OCI-LY1 (cell line): ENCODE results near the gene SLC27A1.

Source experiments
- H2AFZ ChIP-seq: fragments of 200-600 bp; sonication (generic), shearing (Covaris generic); 2 replicates; pipeline ENCODE4 v1.6.0; 2014; ENCODE audit warnings: antibody characterized with exemption, mild to moderate bottlenecking, low read length
- H3F3A ChIP-seq: fragments of 200-600 bp; sonication (generic), shearing (Covaris generic); 2 replicates; pipeline ENCODE4 v1.6.0; 2014; ENCODE audit warnings: mild to moderate bottlenecking, antibody characterized with exemption, low read length, moderate library complexity; ENCODE audit not compliant: insufficient read depth
- H3K27ac ChIP-seq: fragments of 200-600 bp; sonication (generic); 2 replicates; pipeline ENCODE4 v1.5.1; 2014; ENCODE audit warnings: low read length, mixed run types, mild to moderate bottlenecking, low read depth; ENCODE audit not compliant: poor library complexity, severe bottlenecking
- H3K27me3 ChIP-seq: fragments of 200-600 bp; sonication (generic); 2 replicates; pipeline ENCODE4 v1.6.0; 2014; ENCODE audit warnings: antibody characterized with exemption, mild to moderate bottlenecking, low read length, moderate library complexity; ENCODE audit not compliant: insufficient read depth
- H3K36me3 ChIP-seq: fragments of 200-600 bp; sonication (generic); 2 replicates; pipeline ENCODE4 v1.6.1; 2014; ENCODE audit warnings: mild to moderate bottlenecking, antibody characterized with exemption, low read length, moderate library complexity, mixed read lengths; ENCODE audit not compliant: insufficient read depth
- H3K4me1 ChIP-seq: fragments of 200-600 bp; sonication (generic); 2 replicates; pipeline ENCODE4 v1.5.1; 2014; ENCODE audit warnings: mild to moderate bottlenecking, low read length, moderate library complexity; ENCODE audit not compliant: insufficient read depth, severe bottlenecking
- H3K4me2 ChIP-seq: fragments of 200-600 bp; sonication (generic), shearing (Covaris generic); 2 replicates; pipeline ENCODE4 v1.6.1; 2014; ENCODE audit warnings: low read length
- H3K4me3 ChIP-seq: fragments of 200-600 bp; sonication (generic); 2 replicates; pipeline ENCODE4 v1.5.1; 2014; ENCODE audit warnings: low read length, low read depth, mild to moderate bottlenecking, mixed read lengths; ENCODE audit not compliant: poor library complexity, severe bottlenecking
- H3K79me2 ChIP-seq: fragments of 200-600 bp; shearing (Covaris generic); 2 replicates; pipeline ENCODE4 v1.6.1; 2016; ENCODE audit warnings: mixed run types, low read length, mixed read lengths; ENCODE audit not compliant: insufficient read depth
- H3K9ac ChIP-seq: fragments of 200-600 bp; sonication (generic), shearing (Covaris generic); 2 replicates; pipeline ENCODE4 v1.6.1; 2014; ENCODE audit warnings: mild to moderate bottlenecking, low read length, mixed read lengths
- H3K9me2 ChIP-seq: fragments of 200-600 bp; sonication (generic), shearing (Covaris generic); 2 replicates; pipeline ENCODE4 v1.6.1; 2014; ENCODE audit warnings: low read depth, mild to moderate bottlenecking, low read length, mixed read lengths
- H3K9me3 ChIP-seq: fragments of 200-600 bp; shearing (Covaris generic); 2 replicates; pipeline ENCODE4 v1.6.1; 2014; ENCODE audit warnings: low read length, mixed read lengths
- H4K20me1 ChIP-seq: fragments of 200-600 bp; sonication (generic), shearing (Covaris generic); 2 replicates; pipeline ENCODE4 v1.6.0; 2016; ENCODE audit warnings: mild to moderate bottlenecking, low read length; ENCODE audit not compliant: insufficient read depth
- CTCF ChIP-seq: fragments of 200-600 bp; sonication (generic), shearing (Covaris generic); IDR thresholded peaks from 2 replicates; pipeline ENCODE4 v1.5.1; 2017; ENCODE audit warnings: mild to moderate bottlenecking, antibody characterized with exemption, low read length, moderate library complexity, mixed read lengths
- EZH2 ChIP-seq: fragments of 200-600 bp; sonication (generic), shearing (Covaris generic); IDR thresholded peaks from 2 replicates; pipeline ENCODE4 v1.8.0; 2017; ENCODE audit warnings: borderline replicate concordance, mixed run types, mild to moderate bottlenecking, antibody characterized with exemption, low read length, moderate library complexity, mixed read lengths

The SLC27A1 gene

GRCh38 chr19:17470068-17470841 is at the start of gene SLC27A1:
Gene SLC27A1 (plus strand): TSS chr19:17470524. CDS start chr19:17470541, 17 bp downstream.
- Histone ChIP-seq H2AFZ (no peak within 1 kb of the TSS), H3K9me2 (no peaks in the 10 kb centered on the region), H3K9ac (peak within 1 kb of the TSS; percentile 56; the same call in 1 of the 2 replicates), H3K4me3 (peak within 1 kb of the TSS; percentile 74), H3K4me2 (peak within 1 kb of the TSS; percentile 90), H3F3A (no peaks in the 10 kb centered on the region), H3K79me2 (no peaks in the 10 kb centered on the region), H3K36me3 (no peaks in the 10 kb centered on the region), H3K27ac (no peak within 1 kb of the TSS), H3K9me3 (no peaks in the 10 kb centered on the region), H4K20me1 (no peaks in the 10 kb centered on the region), H3K27me3 (peaks cover 4% of the 10 kb centered on the region; the same call in 1 of the 2 replicates), H3K4me1 (peaks cover 12% of the 10 kb centered on the region)
- TF ChIP-seq CTCF (no peak), EZH2 (no peak)

GRCh38 chr19:17421942-17422341 is 48.4 kb upstream of the SLC27A1 start:
- Histone ChIP-seq H4K20me1 (no peaks in the 10 kb centered on the region), H3K4me2 (no peak overlapping the region), H3K9me2 (no peaks in the 10 kb centered on the region), H3F3A (no peaks in the 10 kb centered on the region), H3K9ac (no peak overlapping the region), H2AFZ (no peak overlapping the region), H3K9me3 (no peaks in the 10 kb centered on the region), H3K4me3 (no peak overlapping the region), H3K4me1 (peaks cover 34% of the 10 kb centered on the region), H3K27me3 (no peaks in the 10 kb centered on the region), H3K36me3 (no peaks in the 10 kb centered on the region), H3K79me2 (no peaks in the 10 kb centered on the region), H3K27ac (no peak overlapping the region)
- TF ChIP-seq CTCF (no peak), EZH2 (no peak)

GRCh38 chr19:17423429-17424208 is 46.7 kb upstream of the SLC27A1 start:
- Histone ChIP-seq H3K4me1 (peaks cover 33% of the 10 kb centered on the region), H3K36me3 (no peaks in the 10 kb centered on the region), H3K4me2 (no peak overlapping the region), H2AFZ (no peak overlapping the region), H3K27me3 (no peaks in the 10 kb centered on the region), H3K9me2 (no peaks in the 10 kb centered on the region), H3F3A (no peaks in the 10 kb centered on the region), H3K4me3 (no peak overlapping the region), H3K9ac (no peak overlapping the region), H4K20me1 (no peaks in the 10 kb centered on the region), H3K27ac (no peak overlapping the region), H3K9me3 (no peaks in the 10 kb centered on the region), H3K79me2 (no peaks in the 10 kb centered on the region)
- TF ChIP-seq CTCF = no peak
- no peak for TF ChIP-seq EZH2
